Right atrium auricular region (tissue), 2 donors: ENCODE measurements around the gene RPGRIP1L. TPM values are rescaled to one million over a fixed set of nuclear protein-coding genes. Genes with fewer than 3 reads are reported as not detected.

Experiments
- DNase-seq: peaks from one replicate; pipeline ENCODE4 v3.0.0-alpha.2; 2019; ENCODE audit warnings: low spot score
- H3K27ac ChIP-seq, 2 donors: fragments of 200-600 bp; sonication (generic); 1 replicate in 1 of 2; 2 replicates in 1 of 2; pipeline ENCODE4 v1.5.1; 2016 to 2019
- H3K27me3 ChIP-seq, 2 donors: fragments of 200-600 bp; sonication (generic); one replicate each; pipeline versions ENCODE4 v1.5.1 to v1.6.0; 2017 to 2019
- H3K36me3 ChIP-seq: fragments of 200-600 bp; sonication (generic); one replicate; pipeline ENCODE4 v1.5.1; 2016
- H3K4me1 ChIP-seq, 2 donors: fragments of 200-600 bp; sonication (generic); one replicate each; pipeline versions ENCODE4 v1.5.1 to v1.6.0; 2017 to 2019
- H3K4me3 ChIP-seq, 2 donors: fragments of 200-600 bp; sonication (generic); 1 replicate in 1 of 2; 2 replicates in 1 of 2; pipeline ENCODE4 v1.5.1; 2017 to 2019; ENCODE audit warnings: mild to moderate bottlenecking in 1 of 2, moderate library complexity in 1 of 2
- H3K9me3 ChIP-seq, 2 donors: fragments of 200-600 bp; sonication (generic); one replicate each; pipeline ENCODE4 v1.5.1; 2019
- total RNA-seq, 2 donors: library from RNA; depleted of rRNA; stranded (reverse); fragments of >200 nt; gene quantifications; one replicate each; pipeline ENCODE4 v1.1.0, GENCODE V29; 2016
- TF ChIP-seq, protein P1 (sequence below), 2 donors: fragments of 200-600 bp; sonication (generic); IDR thresholded peaks; one replicate each; pipeline ENCODE4 v1.5.1; 2019; ENCODE audit warnings: antibody characterized with exemption in 2 of 2

RPGRIP1L gene
- total RNA-seq, 2 donors from 2014 or later, result 1.8 to 2.3 TPM

DNA sequence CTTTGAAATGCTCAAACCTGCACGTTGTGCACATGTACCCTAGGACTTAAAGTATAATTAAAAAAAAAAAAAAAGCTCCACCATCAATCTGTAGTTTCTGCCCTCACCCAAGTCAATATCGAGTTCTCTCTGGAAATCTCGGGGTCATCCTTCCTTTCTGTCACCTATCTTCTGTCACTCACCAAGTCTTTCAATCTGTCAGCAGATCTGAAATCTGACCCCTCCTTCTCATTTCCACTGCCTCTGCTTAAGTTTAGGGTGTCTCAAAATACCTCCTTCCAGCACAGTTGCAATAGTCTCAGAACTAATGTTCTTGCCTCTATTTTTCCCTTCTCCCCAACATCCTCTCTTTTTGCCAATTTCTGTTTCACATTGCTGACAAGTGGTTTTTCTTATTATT lies 32.6 kb upstream of the RPGRIP1L start:
- DNase-seq, result no peak
- H3K36me3 ChIP-seq, result no peaks in the 10 kb centered on the region
- no peaks in the 10 kb centered on the region for H3K9me3 ChIP-seq
- H3K4me1 ChIP-seq, result peaks cover 0 to 12% of the 10 kb centered on the region in 2 donors
- H3K4me3 ChIP-seq, result no peak overlapping the region
- no peaks in the 10 kb centered on the region for H3K27me3 ChIP-seq
- no peak overlapping the region for H3K27ac ChIP-seq
- TF ChIP-seq, protein P1, sequence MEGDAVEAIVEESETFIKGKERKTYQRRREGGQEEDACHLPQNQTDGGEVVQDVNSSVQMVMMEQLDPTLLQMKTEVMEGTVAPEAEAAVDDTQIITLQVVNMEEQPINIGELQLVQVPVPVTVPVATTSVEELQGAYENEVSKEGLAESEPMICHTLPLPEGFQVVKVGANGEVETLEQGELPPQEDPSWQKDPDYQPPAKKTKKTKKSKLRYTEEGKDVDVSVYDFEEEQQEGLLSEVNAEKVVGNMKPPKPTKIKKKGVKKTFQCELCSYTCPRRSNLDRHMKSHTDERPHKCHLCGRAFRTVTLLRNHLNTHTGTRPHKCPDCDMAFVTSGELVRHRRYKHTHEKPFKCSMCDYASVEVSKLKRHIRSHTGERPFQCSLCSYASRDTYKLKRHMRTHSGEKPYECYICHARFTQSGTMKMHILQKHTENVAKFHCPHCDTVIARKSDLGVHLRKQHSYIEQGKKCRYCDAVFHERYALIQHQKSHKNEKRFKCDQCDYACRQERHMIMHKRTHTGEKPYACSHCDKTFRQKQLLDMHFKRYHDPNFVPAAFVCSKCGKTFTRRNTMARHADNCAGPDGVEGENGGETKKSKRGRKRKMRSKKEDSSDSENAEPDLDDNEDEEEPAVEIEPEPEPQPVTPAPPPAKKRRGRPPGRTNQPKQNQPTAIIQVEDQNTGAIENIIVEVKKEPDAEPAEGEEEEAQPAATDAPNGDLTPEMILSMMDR (IDR thresholded peaks at IDR 0.05), result no peak

- Histone ChIP-seq H3K36me3 (no peaks in the 10 kb centered on the region), H3K27ac (no peak overlapping the region), H3K27me3 (no peaks in the 10 kb centered on the region), H3K4me3 (no peak overlapping the region), H3K9me3 (no peaks in the 10 kb centered on the region), H3K4me1 (peaks cover 0 to 12% of the 10 kb centered on the region in 2 donors)
- DNase-seq, result no peak
- TF ChIP-seq, protein P1 (IDR thresholded peaks at IDR 0.05), result no peak
These were observed 31.2 kb upstream of the RPGRIP1L start for GRCh38 chr16:53734908-53735307.

DNA sequence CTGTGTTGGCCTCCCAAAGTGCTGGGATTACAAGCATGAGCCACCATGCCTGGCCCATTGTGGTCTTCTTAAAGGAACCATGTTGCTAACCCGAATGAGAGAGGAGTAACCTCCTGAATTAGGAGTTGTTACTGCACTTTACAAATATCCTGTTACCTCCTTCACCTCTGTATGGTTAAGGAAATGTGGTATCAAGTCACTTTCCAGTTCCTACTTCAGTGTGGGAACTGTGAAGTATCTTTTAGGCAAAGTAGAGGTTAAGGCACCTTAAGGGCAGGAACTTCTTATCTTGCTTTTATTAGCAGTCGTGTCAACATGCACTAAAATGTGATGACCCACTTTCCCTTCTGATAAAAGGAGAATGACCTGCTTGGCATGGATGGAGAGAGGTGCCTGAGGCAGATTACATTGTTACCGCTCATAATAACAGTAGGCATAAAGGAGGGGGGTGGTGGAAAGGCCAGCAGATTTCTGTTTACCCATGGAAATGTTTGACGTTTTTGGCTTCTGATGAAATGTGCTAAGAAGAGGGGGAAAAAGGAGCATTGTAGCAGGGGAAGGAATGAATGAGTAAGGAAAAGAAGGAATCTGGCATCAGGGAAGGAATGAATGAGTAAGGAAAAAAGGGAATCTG lies 28.8 kb upstream of the RPGRIP1L start:
- H3K9me3 ChIP-seq, result no peaks in the 10 kb centered on the region
- H3K27ac ChIP-seq, result no peak overlapping the region
- H3K4me3 ChIP-seq, result no peak overlapping the region
- DNase-seq, result no peak
- no peaks in the 10 kb centered on the region for H3K27me3 ChIP-seq
- no peaks in the 10 kb centered on the region for H3K36me3 ChIP-seq
- peaks cover 0 to 12% of the 10 kb centered on the region in 2 donors for H3K4me1 ChIP-seq
- TF ChIP-seq, protein P1 (IDR thresholded peaks at IDR 0.05), result no peak

- Histone ChIP-seq H3K9me3 (no peaks in the 10 kb centered on the region), H3K4me1 (peaks cover 0 to 15% of the 10 kb centered on the region in 2 donors)
- TF ChIP-seq, protein P1 (IDR thresholded peaks at IDR 0.05), result no peak
These were observed 27.0 kb upstream of the RPGRIP1L start for GRCh38 chr16:53730693-53731092.

DNA sequence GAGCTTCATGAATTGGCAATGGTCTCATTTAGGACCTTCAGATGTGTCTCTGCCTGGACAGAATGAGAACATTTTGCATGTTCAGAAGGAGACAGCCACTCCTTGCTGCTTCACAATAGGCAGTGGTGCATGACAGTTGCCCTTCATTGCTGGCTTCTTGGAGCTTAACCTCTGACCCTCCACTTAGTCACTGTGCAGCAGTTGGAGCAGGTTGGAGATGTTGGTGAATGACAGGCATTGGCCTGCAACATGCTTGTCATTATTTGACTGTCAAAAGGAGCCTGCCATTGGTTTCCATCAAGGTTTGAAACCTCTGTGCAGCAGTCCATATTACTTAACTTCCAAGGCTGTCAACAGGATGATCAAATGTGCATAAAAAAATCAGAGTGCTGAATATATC lies 23.0 kb upstream of the RPGRIP1L start:
- no peak overlapping the region for H3K4me3 ChIP-seq
- no peak overlapping the region for H3K27ac ChIP-seq
- H3K4me1 ChIP-seq, result peaks cover 0 to 3% of the 10 kb centered on the region in 2 donors
- no peaks in the 10 kb centered on the region for H3K27me3 ChIP-seq
- TF ChIP-seq, protein P1 (IDR thresholded peaks at IDR 0.05), result no peak
- no peaks in the 10 kb centered on the region for H3K9me3 ChIP-seq
- DNase-seq, result no peak
- no peaks in the 10 kb centered on the region for H3K36me3 ChIP-seq

More at GRCh38 chr16:53730693-53731092, 27.0 kb upstream of the RPGRIP1L start:
- DNase-seq, result no peak
- Histone ChIP-seq H3K27me3 (no peaks in the 10 kb centered on the region), H3K27ac (no peak overlapping the region), H3K36me3 (no peaks in the 10 kb centered on the region), H3K4me3 (no peak overlapping the region)

DNA sequence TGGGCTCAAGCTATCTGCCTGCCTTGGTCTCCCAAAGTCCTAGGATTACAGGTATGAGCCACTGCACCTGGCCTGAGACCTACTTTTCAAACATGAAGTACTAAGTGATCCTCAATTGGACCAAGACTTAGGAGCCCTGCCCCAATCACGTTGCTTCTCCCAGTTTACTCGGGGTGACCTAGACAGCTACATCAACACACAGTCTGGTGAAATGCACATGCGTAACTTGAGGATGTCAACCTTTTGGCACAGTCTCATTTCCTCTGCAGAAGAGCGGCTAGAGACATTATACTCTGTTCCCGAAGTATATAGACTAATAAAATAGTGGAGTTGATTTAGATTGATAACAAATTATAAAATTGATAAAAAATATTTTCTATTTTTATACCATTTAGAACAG lies 17.4 kb upstream of the RPGRIP1L start:
- no peaks in the 10 kb centered on the region for H3K9me3 ChIP-seq
- no peak overlapping the region for H3K4me3 ChIP-seq
- H3K36me3 ChIP-seq, result no peaks in the 10 kb centered on the region
- DNase-seq, result no peak
- TF ChIP-seq, protein P1 (IDR thresholded peaks at IDR 0.05), result no peak
- no peak overlapping the region for H3K27ac ChIP-seq
- peaks cover 0 to 2% of the 10 kb centered on the region in 2 donors for H3K4me1 ChIP-seq
- no peaks in the 10 kb centered on the region for H3K27me3 ChIP-seq
